ENCODE measurements around the gene PLXNB1.

PLXNB1 gene

DNA sequence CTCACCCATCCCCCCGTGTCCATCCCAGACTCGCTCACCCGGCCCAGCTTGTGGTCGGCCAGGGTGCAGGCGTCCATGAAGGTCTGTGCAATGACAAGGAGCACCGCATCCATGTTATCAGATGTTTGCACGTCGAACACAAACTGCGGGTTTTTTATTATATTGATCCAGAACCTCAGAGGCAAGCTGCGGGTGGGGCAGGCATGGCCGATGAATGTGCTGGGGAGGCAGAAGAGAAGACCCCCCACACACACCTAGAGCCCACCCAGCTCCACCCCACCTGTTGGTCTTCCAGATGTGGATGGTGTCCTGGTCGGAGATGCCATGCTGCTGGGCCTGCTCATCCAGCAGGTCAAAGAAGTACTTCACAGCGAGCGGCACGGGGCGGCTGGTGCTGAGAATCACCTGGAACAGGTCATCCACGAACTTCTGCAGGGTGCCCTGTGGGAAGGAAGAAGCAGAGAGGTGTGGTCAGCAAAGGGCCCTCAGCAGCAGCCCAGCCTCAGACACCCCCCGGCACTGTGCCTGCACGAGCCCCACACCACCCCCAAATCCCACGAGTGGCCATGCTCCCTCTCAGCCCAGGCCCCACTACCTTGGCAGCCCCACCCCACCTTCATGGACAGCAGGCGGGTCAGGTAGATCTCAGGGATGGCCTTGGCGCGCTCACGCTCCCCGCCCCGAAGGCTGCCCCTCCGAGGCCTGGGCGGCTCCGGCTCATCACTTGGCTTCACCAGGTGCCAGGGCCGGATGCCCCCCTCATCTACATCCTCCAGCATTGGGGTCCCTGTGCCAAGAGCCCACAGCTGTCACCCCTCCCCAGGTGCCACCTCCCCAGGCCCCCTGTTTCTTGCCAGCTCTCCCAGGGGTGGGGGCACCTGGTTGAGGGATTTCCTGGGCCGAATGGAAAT is 20.3 kb downstream of the PLXNB1 start:
- TF ChIP-seq TAF1 (IDR thresholded peaks at IDR 0.05; ENCODE audit: borderline replicate concordance, insufficient read depth, low read length) (no peak), FOXP2 (optimal IDR thresholded peaks at IDR 0.05; ENCODE audit: borderline replicate concordance, extremely low read depth, extremely low read length, insufficient read depth) (no peak), POLR2AphosphoS5 (IDR thresholded peaks at IDR 0.05; ENCODE audit: low read depth, low read length) (no peak), SIN3A (IDR thresholded peaks at IDR 0.05; ENCODE audit: borderline replicate concordance, insufficient read depth, low read length) (no peak)
- TF ChIP-seq, protein P1, sequence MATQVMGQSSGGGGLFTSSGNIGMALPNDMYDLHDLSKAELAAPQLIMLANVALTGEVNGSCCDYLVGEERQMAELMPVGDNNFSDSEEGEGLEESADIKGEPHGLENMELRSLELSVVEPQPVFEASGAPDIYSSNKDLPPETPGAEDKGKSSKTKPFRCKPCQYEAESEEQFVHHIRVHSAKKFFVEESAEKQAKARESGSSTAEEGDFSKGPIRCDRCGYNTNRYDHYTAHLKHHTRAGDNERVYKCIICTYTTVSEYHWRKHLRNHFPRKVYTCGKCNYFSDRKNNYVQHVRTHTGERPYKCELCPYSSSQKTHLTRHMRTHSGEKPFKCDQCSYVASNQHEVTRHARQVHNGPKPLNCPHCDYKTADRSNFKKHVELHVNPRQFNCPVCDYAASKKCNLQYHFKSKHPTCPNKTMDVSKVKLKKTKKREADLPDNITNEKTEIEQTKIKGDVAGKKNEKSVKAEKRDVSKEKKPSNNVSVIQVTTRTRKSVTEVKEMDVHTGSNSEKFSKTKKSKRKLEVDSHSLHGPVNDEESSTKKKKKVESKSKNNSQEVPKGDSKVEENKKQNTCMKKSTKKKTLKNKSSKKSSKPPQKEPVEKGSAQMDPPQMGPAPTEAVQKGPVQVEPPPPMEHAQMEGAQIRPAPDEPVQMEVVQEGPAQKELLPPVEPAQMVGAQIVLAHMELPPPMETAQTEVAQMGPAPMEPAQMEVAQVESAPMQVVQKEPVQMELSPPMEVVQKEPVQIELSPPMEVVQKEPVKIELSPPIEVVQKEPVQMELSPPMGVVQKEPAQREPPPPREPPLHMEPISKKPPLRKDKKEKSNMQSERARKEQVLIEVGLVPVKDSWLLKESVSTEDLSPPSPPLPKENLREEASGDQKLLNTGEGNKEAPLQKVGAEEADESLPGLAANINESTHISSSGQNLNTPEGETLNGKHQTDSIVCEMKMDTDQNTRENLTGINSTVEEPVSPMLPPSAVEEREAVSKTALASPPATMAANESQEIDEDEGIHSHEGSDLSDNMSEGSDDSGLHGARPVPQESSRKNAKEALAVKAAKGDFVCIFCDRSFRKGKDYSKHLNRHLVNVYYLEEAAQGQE (IDR thresholded peaks at IDR 0.05; ENCODE audit: insufficient read depth in 1 of 2, low read depth in 2 of 2, low read length in 2 of 2) = no peak

- no peak for TF ChIP-seq FOXP2 (optimal IDR thresholded peaks at IDR 0.05; ENCODE audit: borderline replicate concordance, extremely low read depth, extremely low read length, insufficient read depth)
- TF ChIP-seq, protein P1 (IDR thresholded peaks at IDR 0.05; ENCODE audit: insufficient read depth in 1 of 2, low read depth in 2 of 2, low read length in 2 of 2) = no peak
- no peak for TF ChIP-seq POLR2AphosphoS5 (IDR thresholded peaks at IDR 0.05; ENCODE audit: low read depth, low read length)
- TF ChIP-seq TAF1 (IDR thresholded peaks at IDR 0.05; ENCODE audit: borderline replicate concordance, insufficient read depth, low read length) = no peak
- no peak for TF ChIP-seq SIN3A (IDR thresholded peaks at IDR 0.05; ENCODE audit: borderline replicate concordance, insufficient read depth, low read length)
Observed at GRCh38 chr3:48408823-48409281, 21.0 kb downstream of the PLXNB1 start.

GRCh38 chr3:48407542-48408099 is 22.3 kb downstream of the PLXNB1 start:
- TF ChIP-seq FOXP2 (optimal IDR thresholded peaks at IDR 0.05; ENCODE audit: borderline replicate concordance, extremely low read depth, extremely low read length, insufficient read depth) = no peak
- TF ChIP-seq TAF1 (IDR thresholded peaks at IDR 0.05; ENCODE audit: borderline replicate concordance, insufficient read depth, low read length) = no peak
- no peak for TF ChIP-seq SIN3A (IDR thresholded peaks at IDR 0.05; ENCODE audit: borderline replicate concordance, insufficient read depth, low read length)
- TF ChIP-seq, protein P1 (IDR thresholded peaks at IDR 0.05; ENCODE audit: insufficient read depth in 1 of 2, low read depth in 2 of 2, low read length in 2 of 2) = no peak
- TF ChIP-seq POLR2AphosphoS5 (IDR thresholded peaks at IDR 0.05; ENCODE audit: low read depth, low read length) = no peak

- TF ChIP-seq TAF1 (IDR thresholded peaks at IDR 0.05; ENCODE audit: borderline replicate concordance, insufficient read depth, low read length) (no peak), SIN3A (IDR thresholded peaks at IDR 0.05; ENCODE audit: borderline replicate concordance, insufficient read depth, low read length) (no peak)
Observed at GRCh38 chr3:48406443-48407431, 23.1 kb downstream of the PLXNB1 start.

DNA sequence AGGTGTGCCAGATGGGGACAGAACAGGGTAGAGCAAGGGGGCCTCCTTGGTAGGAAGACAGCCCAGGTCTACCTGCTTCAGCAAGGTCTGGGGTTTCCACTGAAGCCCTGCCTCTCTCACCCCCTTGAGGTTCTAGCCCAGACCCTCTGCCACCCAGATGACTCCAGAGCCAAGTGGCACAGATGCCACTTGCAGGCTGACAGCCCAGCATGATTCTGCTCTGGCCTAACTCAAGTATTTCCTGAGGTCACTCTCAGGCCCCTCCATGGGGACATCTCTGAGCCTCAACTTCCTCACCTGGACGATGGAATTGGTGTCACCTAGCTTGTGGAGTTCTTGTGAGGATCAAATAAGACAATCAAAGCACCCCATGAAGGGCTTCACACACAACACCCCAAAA is 23.9 kb downstream of the PLXNB1 start:
- TF ChIP-seq FOXP2 (optimal IDR thresholded peaks at IDR 0.05; ENCODE audit: borderline replicate concordance, extremely low read depth, extremely low read length, insufficient read depth) (no peak), POLR2AphosphoS5 (IDR thresholded peaks at IDR 0.05; ENCODE audit: low read depth, low read length) (no peak), TAF1 (IDR thresholded peaks at IDR 0.05; ENCODE audit: borderline replicate concordance, insufficient read depth, low read length) (no peak), SIN3A (IDR thresholded peaks at IDR 0.05; ENCODE audit: borderline replicate concordance, insufficient read depth, low read length) (no peak)
- TF ChIP-seq, protein P1 (IDR thresholded peaks at IDR 0.05; ENCODE audit: insufficient read depth in 1 of 2, low read depth in 2 of 2, low read length in 2 of 2) = no peak

Data from PFSK-1 (cell line).